ENCODE results near the gene MLXIPL. TPM values are rescaled to one million over a fixed set of nuclear protein-coding genes. Genes with fewer than 3 reads are reported as not detected.
"Not testable (repeated sequence)": the region's sequence is repeated elsewhere in the genome, so short reads cannot be mapped to it uniquely, and the experiment has no call there.

Gene MLXIPL
- total and polyA plus RNA-seq, 2 experiments from 2014 or later: 21.7 to 46.7 TPM

DNA sequence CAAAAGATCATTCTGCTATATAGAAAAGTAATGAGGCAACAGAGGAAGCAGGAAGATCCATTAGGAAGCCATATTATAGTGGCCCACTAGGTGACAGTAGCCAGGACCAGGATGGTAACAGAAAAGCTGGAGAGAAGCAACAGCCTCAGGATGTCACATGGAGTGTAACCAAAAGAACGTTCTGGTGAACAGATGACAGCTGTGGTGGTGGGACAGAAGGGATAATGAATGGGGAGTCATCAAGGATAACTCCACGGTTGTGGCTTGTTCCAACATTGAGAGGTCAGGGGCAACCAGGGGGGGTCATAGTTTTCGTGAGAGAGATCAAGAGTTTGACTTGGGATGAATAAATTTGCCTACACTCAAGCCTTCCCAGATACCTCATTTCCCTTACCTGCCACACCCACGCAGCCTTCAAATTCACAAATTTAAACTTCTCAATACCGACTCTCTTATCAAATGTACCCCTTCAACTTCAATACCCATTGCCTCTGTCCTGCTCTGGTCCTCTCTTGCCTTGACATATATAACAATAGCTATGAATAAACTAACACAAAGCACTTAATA is 55.2 kb downstream of the MLXIPL start:
- Histone ChIP-seq H3K4me1 (ENCODE audit: insufficient read depth) (peaks cover 1% of the 10 kb centered on the region), H2AFZ (no peak overlapping the region), H3K79me2 (no peaks in the 10 kb centered on the region), H3K4me3 (no peak overlapping the region), H3K27ac (no peak overlapping the region), H3K9me3 (ENCODE audit: low read depth) (no peaks in the 10 kb centered on the region), H3K27me3 (no peaks in the 10 kb centered on the region), H3K36me3 (replicated peaks; ENCODE audit: insufficient read depth, low read depth) (no peaks in the 10 kb centered on the region), H3K4me2 (no peak overlapping the region), H4K20me1 (ENCODE audit: insufficient read depth, poor library complexity, severe bottlenecking) (peaks cover under 1% of the 10 kb centered on the region), H3K9me2 (replicated peaks; ENCODE audit: insufficient read depth) (no peaks in the 10 kb centered on the region)
- no peak for TF ChIP-seq EZH2phosphoT487 (IDR thresholded peaks at IDR 0.05; ENCODE audit: low read depth, severe bottlenecking, unreplicated experiment)
- no peak for TF ChIP-seq EZH2 (IDR thresholded peaks at IDR 0.05; ENCODE audit: borderline replicate concordance)
- TF ChIP-seq, protein P1, sequence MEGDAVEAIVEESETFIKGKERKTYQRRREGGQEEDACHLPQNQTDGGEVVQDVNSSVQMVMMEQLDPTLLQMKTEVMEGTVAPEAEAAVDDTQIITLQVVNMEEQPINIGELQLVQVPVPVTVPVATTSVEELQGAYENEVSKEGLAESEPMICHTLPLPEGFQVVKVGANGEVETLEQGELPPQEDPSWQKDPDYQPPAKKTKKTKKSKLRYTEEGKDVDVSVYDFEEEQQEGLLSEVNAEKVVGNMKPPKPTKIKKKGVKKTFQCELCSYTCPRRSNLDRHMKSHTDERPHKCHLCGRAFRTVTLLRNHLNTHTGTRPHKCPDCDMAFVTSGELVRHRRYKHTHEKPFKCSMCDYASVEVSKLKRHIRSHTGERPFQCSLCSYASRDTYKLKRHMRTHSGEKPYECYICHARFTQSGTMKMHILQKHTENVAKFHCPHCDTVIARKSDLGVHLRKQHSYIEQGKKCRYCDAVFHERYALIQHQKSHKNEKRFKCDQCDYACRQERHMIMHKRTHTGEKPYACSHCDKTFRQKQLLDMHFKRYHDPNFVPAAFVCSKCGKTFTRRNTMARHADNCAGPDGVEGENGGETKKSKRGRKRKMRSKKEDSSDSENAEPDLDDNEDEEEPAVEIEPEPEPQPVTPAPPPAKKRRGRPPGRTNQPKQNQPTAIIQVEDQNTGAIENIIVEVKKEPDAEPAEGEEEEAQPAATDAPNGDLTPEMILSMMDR (IDR thresholded peaks at IDR 0.05; ENCODE audit: poor library complexity): no peak
- no peak for DNase-seq (ENCODE audit: low spot score)
- 94% methylated on average over 5 of the region's 5 CpGs for WGBS (ENCODE audit: low lambda C conversion rate, missing lambda C conversion rate)

DNA sequence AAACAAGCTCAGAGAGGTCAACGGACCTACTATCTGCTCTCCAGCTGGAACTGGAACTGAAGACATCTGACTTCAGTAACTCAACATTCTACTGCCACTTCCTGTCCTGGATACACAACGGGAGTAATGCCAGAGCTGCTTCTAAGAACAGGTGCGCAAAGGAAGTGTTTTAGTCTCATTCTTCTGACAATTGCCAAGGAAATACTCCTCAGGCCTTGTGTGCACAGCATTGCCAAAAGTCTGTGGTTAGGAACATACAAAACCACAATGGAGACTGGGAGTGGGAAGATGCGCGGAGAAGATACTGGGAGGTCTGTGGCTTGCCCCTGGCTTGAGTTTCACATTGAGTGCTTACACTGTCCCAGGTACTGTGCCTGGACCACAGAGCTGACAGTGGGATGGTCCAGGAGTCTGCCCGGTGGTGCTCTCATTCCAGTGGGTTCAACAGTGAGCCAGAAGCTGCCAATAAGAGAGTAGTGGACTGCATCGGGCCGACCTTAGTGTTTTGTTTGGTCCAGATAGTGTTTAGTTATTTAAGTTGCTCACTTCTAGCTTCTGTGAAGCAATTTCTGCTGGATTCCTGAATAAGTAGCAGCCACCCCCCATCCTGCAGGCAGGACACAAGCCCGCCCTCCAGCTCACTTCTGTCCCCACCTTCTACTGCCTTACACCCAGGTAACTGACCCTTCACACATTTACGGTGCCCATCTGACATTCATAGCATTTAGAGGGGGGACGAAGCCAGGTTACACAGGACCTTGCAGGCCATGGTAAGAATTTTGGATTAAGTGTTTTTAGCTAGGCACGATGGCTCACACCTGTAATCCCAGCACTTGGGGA is 56.3 kb downstream of the MLXIPL start:
- no peaks in the 10 kb centered on the region for H3K36me3 ChIP-seq (replicated peaks; ENCODE audit: insufficient read depth, low read depth)
- no peaks in the 10 kb centered on the region for H3K79me2 ChIP-seq
- H3K9me2 ChIP-seq (replicated peaks; ENCODE audit: insufficient read depth): no peaks in the 10 kb centered on the region
- no peaks in the 10 kb centered on the region for H4K20me1 ChIP-seq (ENCODE audit: insufficient read depth, poor library complexity, severe bottlenecking)
- no peak overlapping the region for H2AFZ ChIP-seq
- H3K4me2 ChIP-seq: no peak overlapping the region
- TF ChIP-seq, protein P1 (IDR thresholded peaks at IDR 0.05; ENCODE audit: poor library complexity): no peak
- no peak for TF ChIP-seq EZH2 (IDR thresholded peaks at IDR 0.05; ENCODE audit: borderline replicate concordance)
- H3K4me3 ChIP-seq: no peak overlapping the region
- no peak overlapping the region for H3K27ac ChIP-seq
- no peak for DNase-seq (ENCODE audit: low spot score)
- WGBS (ENCODE audit: low lambda C conversion rate, missing lambda C conversion rate): 91% methylated on average over 12 of the region's 12 CpGs
- peaks cover 3% of the 10 kb centered on the region for H3K4me1 ChIP-seq (ENCODE audit: insufficient read depth)
- no peaks in the 10 kb centered on the region for H3K9me3 ChIP-seq (ENCODE audit: low read depth)
- H3K27me3 ChIP-seq: no peaks in the 10 kb centered on the region

DNA sequence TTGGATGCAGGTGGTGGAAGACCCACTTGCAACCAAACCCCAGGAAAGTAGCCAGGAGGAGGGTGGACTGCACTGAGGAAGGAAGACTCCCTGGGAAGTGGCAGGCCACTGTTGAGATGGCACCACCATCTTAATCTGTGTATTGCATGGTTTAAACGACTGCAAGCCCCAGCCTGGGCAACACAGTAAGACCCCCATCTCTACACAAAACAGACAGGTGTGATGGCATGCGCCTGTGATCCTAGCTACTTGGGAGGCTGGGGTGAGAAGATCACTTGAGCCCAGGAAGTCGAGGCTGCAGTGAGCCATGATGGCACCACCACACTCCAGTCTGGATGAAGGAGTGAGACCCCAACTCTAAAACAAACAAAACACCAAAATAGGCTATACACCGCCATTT is 57.2 kb downstream of the MLXIPL start:
- TF ChIP-seq, protein P1 (IDR thresholded peaks at IDR 0.05; ENCODE audit: poor library complexity): no peak
- TF ChIP-seq EZH2 (IDR thresholded peaks at IDR 0.05; ENCODE audit: borderline replicate concordance) (no peak), EZH2phosphoT487 (IDR thresholded peaks at IDR 0.05; ENCODE audit: low read depth, severe bottlenecking, unreplicated experiment) (no peak)

DNA sequence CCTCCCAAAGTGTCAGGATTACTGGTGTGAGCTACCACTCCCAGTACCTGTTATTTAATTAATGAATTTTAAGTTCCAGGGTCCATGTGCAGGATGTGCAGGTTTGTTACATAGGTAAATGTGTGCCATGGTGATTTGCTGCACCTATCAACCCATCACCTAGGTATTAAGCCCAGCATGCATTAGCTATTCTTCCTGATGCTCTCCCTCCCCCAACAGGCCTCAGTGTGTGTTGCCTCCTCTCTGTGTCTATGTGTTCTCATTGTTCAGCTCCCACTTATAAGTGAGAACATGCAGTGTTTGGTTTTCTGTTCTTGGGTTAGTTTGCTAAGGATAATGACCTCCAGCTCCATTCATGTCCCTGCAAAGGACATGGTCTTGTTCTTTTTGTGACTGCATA is 57.9 kb downstream of the MLXIPL start:
- H3K27ac ChIP-seq; H3K27me3 ChIP-seq; H3K4me1 ChIP-seq (ENCODE audit: insufficient read depth); H3K9me3 ChIP-seq (ENCODE audit: low read depth); H3K4me3 ChIP-seq; H3K79me2 ChIP-seq; H4K20me1 ChIP-seq (ENCODE audit: insufficient read depth, poor library complexity, severe bottlenecking); DNase-seq (ENCODE audit: low spot score); H3K36me3 ChIP-seq (replicated peaks; ENCODE audit: insufficient read depth, low read depth); H3K9me2 ChIP-seq (replicated peaks; ENCODE audit: insufficient read depth); H2AFZ ChIP-seq; H3K4me2 ChIP-seq: not testable (repeated sequence)

More for the DNA sequence above, 57.2 kb downstream of the MLXIPL start:
- Histone ChIP-seq H3K9me3 (ENCODE audit: low read depth) (no peaks in the 10 kb centered on the region), H4K20me1 (ENCODE audit: insufficient read depth, poor library complexity, severe bottlenecking) (no peaks in the 10 kb centered on the region), H3K4me1 (ENCODE audit: insufficient read depth) (peaks cover 3% of the 10 kb centered on the region), H3K79me2 (no peaks in the 10 kb centered on the region), H3K4me2 (no peak overlapping the region), H3K27me3 (no peaks in the 10 kb centered on the region), H3K4me3 (no peak overlapping the region), H2AFZ (no peak overlapping the region), H3K36me3 (replicated peaks; ENCODE audit: insufficient read depth, low read depth) (no peaks in the 10 kb centered on the region), H3K27ac (no peak overlapping the region), H3K9me2 (replicated peaks; ENCODE audit: insufficient read depth) (no peaks in the 10 kb centered on the region)
- 87% methylated on average over 4 of the region's 4 CpGs for WGBS (ENCODE audit: low lambda C conversion rate, missing lambda C conversion rate)
- DNase-seq (ENCODE audit: low spot score): no peak
